A549 (cell line): Measurements from ENCODE around the gene ZNF507. TPM values are rescaled to one million over a fixed set of nuclear protein-coding genes. Genes with fewer than 3 reads are reported as not detected.

Experiments used
- ATAC-seq, 2 experiments: fragments of 200-7000 bp in 1 of 2; fragments of >200 bp in 1 of 2; cut with Nextera tagmentation in 1 of 2; cut with Tn5 transposase in 1 of 2; 3 replicates each; pipeline versions ENCODE4 v1.8.0 to v1.9.1; 2018 to 2020; ENCODE audit warnings: mild to moderate bottlenecking in 1 of 2, moderate library complexity in 1 of 2
- CTCF ChIA-PET: fragments of 300-600 bp; sonication (Branson Sonifier 250); formaldehyde crosslinking; extraction: SDS; loops from one replicate; lab custom pipeline; 2021; ENCODE audit warnings: antibody characterized with exemption, inconsistent platforms; lab: Yijun Ruan, JAX
- POLR2A ChIA-PET: fragments of 350-600 bp; formaldehyde crosslinking; extraction: SDS; loops from one replicate; lab custom pipeline; 2021; ENCODE audit warnings: antibody characterized with exemption, inconsistent platforms; lab: Yijun Ruan, JAX
- DNase-seq, 2 experiments: peaks; one replicate each; pipeline versions ENCODE4 v3.0.0 to v3.0.0-alpha.2; 2011 to 2016; ENCODE audit warnings: low read depth in 1 of 2, low spot score in 1 of 2
- FAIRE-seq: peaks from 2 replicates; lab custom pipeline; 2011; peaks lifted over from hg19 to GRCh38; lab: Jason Lieb, UNC
- H3K27ac ChIP-seq, 2 experiments: fragments of >200 bp; sonication (Bioruptor Twin); formaldehyde crosslinking; 3 replicates each; pipeline ENCODE4 v1.5.1; 2016 to 2017
- H3K4me1 ChIP-seq: fragments of >200 bp; sonication (Bioruptor Twin); formaldehyde crosslinking; 3 replicates; pipeline ENCODE4 v1.6.1; 2016
- H3K4me2 ChIP-seq: fragments of >200 bp; sonication (Bioruptor Twin); formaldehyde crosslinking; 3 replicates; pipeline ENCODE4 v1.6.1; 2016
- H3K4me3 ChIP-seq: fragments of >200 bp; sonication (Bioruptor Twin); formaldehyde crosslinking; 3 replicates; pipeline ENCODE4 v1.5.1; 2016
- H3K9me3 ChIP-seq: fragments of >200 bp; sonication (Bioruptor Twin); formaldehyde crosslinking; 3 replicates; pipeline ENCODE4 v1.6.1; 2016
- CBX2 ChIP-seq: fragments of 200-600 bp; sonication (generic); IDR thresholded peaks from 2 replicates; pipeline ENCODE4 v1.6.1; 2016; ENCODE audit warnings: low read depth, mild to moderate bottlenecking, borderline replicate concordance
- CHD2 ChIP-seq: fragments of 150-350 bp; IDR thresholded peaks from 2 replicates; pipeline ENCODE4 v1.6.1; 2014; ENCODE audit warnings: low read length; ENCODE audit not compliant: partially characterized antibody
- EHMT2 ChIP-seq: fragments of 200-600 bp; sonication (generic); IDR thresholded peaks from 2 replicates; pipeline ENCODE4 v1.6.1; 2016; ENCODE audit warnings: antibody characterized with exemption, low read depth, mild to moderate bottlenecking, moderate library complexity
- FOSB ChIP-seq: fragments of 250-450 bp; sonication (Bioruptor Pico); IDR thresholded peaks from 2 replicates; pipeline ENCODE4 v1.5.0; 2020; ENCODE audit warnings: mild to moderate bottlenecking, moderate library complexity
- FOSL2 ChIP-seq, 2 experiments: fragments of 450-650 bp in 1 of 2; fragments of >200 bp in 1 of 2; sonication (Bioruptor Twin) in 1 of 2; formaldehyde crosslinking; IDR thresholded peaks; 2 replicates each; pipeline versions ENCODE4 v1.5.0 to v1.6.1; 2016 to 2020; ENCODE audit warnings: mild to moderate bottlenecking in 1 of 2, moderate library complexity in 1 of 2
- JUNB ChIP-seq: fragments of >200 bp; sonication (Bioruptor Twin); formaldehyde crosslinking; IDR thresholded peaks from 2 replicates; pipeline ENCODE4 v1.6.1; 2016
- MAFK ChIP-seq: fragments of 450-650 bp; IDR thresholded peaks from 2 replicates; pipeline ENCODE4 v1.6.1; 2014; ENCODE audit not compliant: partially characterized antibody
- MYC ChIP-seq: IDR thresholded peaks from 2 replicates; pipeline ENCODE4 v1.6.1; 2012; ENCODE audit warnings: mild to moderate bottlenecking, inconsistent platforms, low read length, improper control_type of control experiment, borderline replicate concordance
- NFE2L2 ChIP-seq: fragments of 150-350 bp; conservative IDR thresholded peaks from 2 replicates; pipeline ENCODE4 v1.6.1; 2014; ENCODE audit warnings: low read length
- NPAS2 ChIP-seq: fragments of 250-450 bp; sonication (Bioruptor Pico); IDR thresholded peaks from 2 replicates; pipeline ENCODE4 v1.8.0; 2022; ENCODE audit warnings: mild to moderate bottlenecking, moderate library complexity, borderline replicate concordance
- NR3C1 ChIP-seq: fragments of >200 bp; sonication (Bioruptor Twin); formaldehyde crosslinking; IDR thresholded peaks from 3 replicates; pipeline ENCODE4 v1.6.1; 2017
- POLR2AphosphoS2 ChIP-seq: conservative IDR thresholded peaks from 2 replicates; pipeline ENCODE4 v1.6.1; 2012; ENCODE audit warnings: low read length, improper control_type of control experiment, inconsistent platforms
- RNF2 ChIP-seq: fragments of 200-600 bp; sonication (generic); IDR thresholded peaks from 2 replicates; pipeline ENCODE4 v1.6.1; 2016; ENCODE audit warnings: low read depth, mild to moderate bottlenecking, antibody characterized with exemption, moderate library complexity, borderline replicate concordance
- SMC3 ChIP-seq: fragments of >200 bp; sonication (Bioruptor Twin); formaldehyde crosslinking; IDR thresholded peaks from 3 replicates; pipeline ENCODE4 v1.6.1; 2018; ENCODE audit warnings: inconsistent platforms
- SREBF2 ChIP-seq: fragments of 450-650 bp; IDR thresholded peaks from 2 replicates; pipeline ENCODE4 v1.6.1; 2014; ENCODE audit warnings: mild to moderate bottlenecking, moderate library complexity
- ZFP36 ChIP-seq: fragments of 450-650 bp; IDR thresholded peaks from 2 replicates; pipeline ENCODE4 v1.6.1; 2014; ENCODE audit warnings: borderline replicate concordance; ENCODE audit not compliant: partially characterized antibody
- ZSCAN20 ChIP-seq: fragments of 250-450 bp; sonication (Bioruptor Pico); IDR thresholded peaks from 2 replicates; pipeline ENCODE4 v1.8.0; 2022; ENCODE audit warnings: mild to moderate bottlenecking, moderate library complexity
- WGBS: methylation state at CpG from one replicate; pipeline ENCODE4 v1.1.6; 2017; ENCODE audit errors: missing lambda C conversion rate; 5-methylcytosine and 5-hydroxymethylcytosine counted together
- polyA plus RNA-seq, 4 experiments: library from polyadenylated mRNA; depleted of rRNA in 3 of 4; stranded (reverse); fragments of >200 nt; fragmentation: RNase III in 1 of 4; extraction: RNeasy Plus Mini Kit Qiagen cat#74134 plus additional on column Dnase treatment in 1 of 4; gene quantifications; 2 replicates in 3 of 4; 3 replicates in 1 of 4; pipeline ENCODE4 v1.2.3, GENCODE V29; 2011 to 2017
- TF ChIP-seq, protein P1 (sequence below): fragments of 450-650 bp; IDR thresholded peaks from 2 replicates; pipeline ENCODE4 v1.6.1; 2014; ENCODE audit warnings: antibody characterized with exemption
- TF ChIP-seq, protein P2 (sequence below): fragments of >200 bp; sonication (Bioruptor Twin); formaldehyde crosslinking; IDR thresholded peaks from 3 replicates; pipeline ENCODE4 v1.5.1; 2016
- TF ChIP-seq, protein P3 (sequence below): fragments of 250-450 bp; sonication (Bioruptor Pico); IDR thresholded peaks from 2 replicates; pipeline ENCODE4 v1.5.0; 2020; ENCODE audit warnings: low read depth, mild to moderate bottlenecking, moderate library complexity

The ZNF507 gene
- polyA plus RNA-seq, 2 of the 4 experiments (the other 2 are of a cell fraction) = 14.6 to 49.8 TPM

DNA sequence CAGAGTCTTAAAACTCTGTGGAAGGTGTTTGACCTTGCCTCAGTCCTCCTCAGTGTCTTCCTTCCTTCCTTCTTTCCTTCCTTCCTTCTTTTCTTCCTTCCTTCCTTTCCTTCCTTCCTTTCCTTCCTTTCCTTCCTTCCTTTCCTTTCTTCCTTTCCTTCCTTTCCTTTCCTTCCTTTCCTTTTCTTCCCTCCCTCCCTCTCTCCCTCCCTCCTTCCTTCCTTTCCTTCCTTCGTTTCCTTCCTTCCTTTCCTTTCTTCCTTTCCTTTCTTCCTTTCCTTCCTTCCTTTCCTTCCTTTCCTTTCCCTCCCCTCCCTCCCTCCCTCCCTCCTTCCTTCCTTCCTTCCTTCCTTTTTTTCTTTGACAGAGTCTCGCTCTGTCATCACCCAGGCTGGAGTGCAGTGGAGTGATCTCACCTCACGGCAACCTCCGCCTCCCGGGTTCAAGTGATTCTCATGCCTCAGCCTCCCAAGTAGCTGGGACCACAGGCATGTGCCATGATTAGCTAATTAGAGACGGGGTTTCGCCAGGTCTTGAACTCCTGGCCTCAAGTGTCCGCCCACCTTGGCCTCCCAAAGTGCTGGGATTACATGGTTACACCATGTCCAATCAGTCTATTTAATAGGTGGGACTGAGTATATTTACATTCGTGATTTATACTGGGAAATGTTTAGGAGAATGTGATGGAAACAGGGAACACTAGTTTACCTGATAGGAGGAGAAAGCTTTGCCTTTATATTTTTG is 16.3 kb downstream of the ZNF507 start:
- Histone ChIP-seq H3K4me2 (peak overlapping the region; percentile 44), H3K9me3 (no peaks in the 10 kb centered on the region), H3K4me1 (peaks cover 30% of the 10 kb centered on the region), H3K27ac (peak overlapping the region; percentile 32 to 35; a peak in 4 of 6 replicates), H3K4me3 (no peak overlapping the region)
- CTCF ChIA-PET = interaction anchor here (0.8 to 6.1 kb wide), 9 partner anchors 9 to 208 kb away, joined by 3 to 74 read pairs (median 8); no protein-coding TSS in a partner anchor
- 72% methylated on average over 9 of the region's 9 CpGs for WGBS
- FAIRE-seq = peak; percentile 13
- ATAC-seq = peak in 1 of 2 experiments; percentile 52; a peak in 3 of 6 replicates
- POLR2A ChIA-PET = interaction anchor here (0.6 to 1.6 kb wide), 3 partner anchors 12 to 44 kb away, joined by 3 to 4 read pairs (median 3); partner anchors contain the start of gene DPY19L3
- peak in 1 of 2 experiments; percentile 65 for DNase-seq
- TF ChIP-seq SMC3 (no peak), SREBF2 (no peak), FOSB (CRISPR knock-in tag) (no peak), NFE2L2 (no peak), ZSCAN20 (CRISPR knock-in tag) (no peak), POLR2AphosphoS2 (no peak), MYC (no peak), CHD2 (no peak), NR3C1 (no peak), RNF2 (no peak), JUNB (no peak), ZFP36 (no peak), EHMT2 (no peak), NPAS2 (no peak), CBX2 (no peak)
- TF ChIP-seq, protein P1, sequence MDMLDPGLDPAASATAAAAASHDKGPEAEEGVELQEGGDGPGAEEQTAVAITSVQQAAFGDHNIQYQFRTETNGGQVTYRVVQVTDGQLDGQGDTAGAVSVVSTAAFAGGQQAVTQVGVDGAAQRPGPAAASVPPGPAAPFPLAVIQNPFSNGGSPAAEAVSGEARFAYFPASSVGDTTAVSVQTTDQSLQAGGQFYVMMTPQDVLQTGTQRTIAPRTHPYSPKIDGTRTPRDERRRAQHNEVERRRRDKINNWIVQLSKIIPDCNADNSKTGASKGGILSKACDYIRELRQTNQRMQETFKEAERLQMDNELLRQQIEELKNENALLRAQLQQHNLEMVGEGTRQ = no peak
- TF ChIP-seq, protein P2, sequence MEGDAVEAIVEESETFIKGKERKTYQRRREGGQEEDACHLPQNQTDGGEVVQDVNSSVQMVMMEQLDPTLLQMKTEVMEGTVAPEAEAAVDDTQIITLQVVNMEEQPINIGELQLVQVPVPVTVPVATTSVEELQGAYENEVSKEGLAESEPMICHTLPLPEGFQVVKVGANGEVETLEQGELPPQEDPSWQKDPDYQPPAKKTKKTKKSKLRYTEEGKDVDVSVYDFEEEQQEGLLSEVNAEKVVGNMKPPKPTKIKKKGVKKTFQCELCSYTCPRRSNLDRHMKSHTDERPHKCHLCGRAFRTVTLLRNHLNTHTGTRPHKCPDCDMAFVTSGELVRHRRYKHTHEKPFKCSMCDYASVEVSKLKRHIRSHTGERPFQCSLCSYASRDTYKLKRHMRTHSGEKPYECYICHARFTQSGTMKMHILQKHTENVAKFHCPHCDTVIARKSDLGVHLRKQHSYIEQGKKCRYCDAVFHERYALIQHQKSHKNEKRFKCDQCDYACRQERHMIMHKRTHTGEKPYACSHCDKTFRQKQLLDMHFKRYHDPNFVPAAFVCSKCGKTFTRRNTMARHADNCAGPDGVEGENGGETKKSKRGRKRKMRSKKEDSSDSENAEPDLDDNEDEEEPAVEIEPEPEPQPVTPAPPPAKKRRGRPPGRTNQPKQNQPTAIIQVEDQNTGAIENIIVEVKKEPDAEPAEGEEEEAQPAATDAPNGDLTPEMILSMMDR = no peak

DNA sequence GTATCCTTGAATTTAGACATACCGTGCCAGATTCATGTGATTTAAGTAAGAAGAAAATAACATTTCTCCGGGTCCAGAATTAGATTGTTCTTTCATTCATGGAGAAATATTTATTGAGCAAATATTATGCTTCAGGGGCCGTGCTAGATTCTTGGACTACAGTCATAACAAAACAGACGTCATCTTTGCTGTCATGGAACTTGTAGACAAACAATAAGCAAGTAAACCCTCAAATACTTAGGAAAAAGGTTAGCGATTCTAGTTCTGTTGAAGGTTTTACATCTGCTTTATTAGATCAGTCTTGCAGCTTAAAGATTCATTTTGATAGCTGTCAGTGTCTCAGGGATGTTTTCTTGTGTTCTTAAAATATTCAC is 16.9 kb downstream of the ZNF507 start:
- peaks cover 30% of the 10 kb centered on the region for H3K4me1 ChIP-seq
- TF ChIP-seq MYC (no peak), ZFP36 (no peak), MAFK (no peak), FOSL2 (IDR thresholded peaks at IDR 0.05) (no peak), FOSL2 (CRISPR knock-in tag; IDR thresholded peaks at IDR 0.05) (peak; percentile 51; the same call in 1 of the 2 replicates)
- TF ChIP-seq, protein P3, sequence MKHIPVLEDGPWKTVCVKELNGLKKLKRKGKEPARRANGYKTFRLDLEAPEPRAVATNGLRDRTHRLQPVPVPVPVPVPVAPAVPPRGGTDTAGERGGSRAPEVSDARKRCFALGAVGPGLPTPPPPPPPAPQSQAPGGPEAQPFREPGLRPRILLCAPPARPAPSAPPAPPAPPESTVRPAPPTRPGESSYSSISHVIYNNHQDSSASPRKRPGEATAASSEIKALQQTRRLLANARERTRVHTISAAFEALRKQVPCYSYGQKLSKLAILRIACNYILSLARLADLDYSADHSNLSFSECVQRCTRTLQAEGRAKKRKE (CRISPR knock-in tag) = no peak
- ATAC-seq (peak in 1 of 2 experiments; percentile 69; a peak in 3 of 6 replicates), DNase-seq (peak in 1 of 2 experiments; percentile 77), FAIRE-seq (no peak)
- H3K9me3 ChIP-seq = no peaks in the 10 kb centered on the region
- ChIA-PET POLR2A (interaction anchor here (1.0 to 1.6 kb wide), 2 partner anchors 12 to 43 kb away, joined by 3 to 4 read pairs; partner anchors contain the start of gene DPY19L3), CTCF (interaction anchor here (0.9 to 2.7 kb wide), 8 partner anchors 8 to 207 kb away, joined by 3 to 22 read pairs (median 6); no protein-coding TSS in a partner anchor)
- peak overlapping the region; percentile 32 to 45; a peak in 4 of 6 replicates for H3K27ac ChIP-seq
- H3K4me2 ChIP-seq = peak overlapping the region; percentile 44
- H3K4me3 ChIP-seq = no peak overlapping the region
- WGBS = 39% methylated on average over 5 of the region's 5 CpGs
